HG03558 (cell line): ENCODE data around the gene USP3.

ENCODE experiments used
- ATAC-seq: cut with Tn5 transposase; IDR thresholded peaks from one replicate; pipeline ENCODE4 v1.9.1; 2021; ENCODE audit warnings: moderate number of reproducible peaks; ENCODE audit not compliant: unreplicated experiment; ENCODE audit errors: extremely low read depth

The USP3 gene

GRCh38 chr15:63504247-63504978 is at the start of gene USP3:
Gene USP3 (plus strand): TSS chr15:63504593. CDS start chr15:63504740, 147 bp downstream.
- no peak for ATAC-seq

- no peak for ATAC-seq
Observed at GRCh38 chr15:63456258-63456657, 48.1 kb upstream of the USP3 start.

- ATAC-seq, result no peak
Observed at GRCh38 chr15:63457379-63457778, 47.0 kb upstream of the USP3 start.

GRCh38 chr15:63458026-63458425 is 46.4 kb upstream of the USP3 start:
- ATAC-seq, result no peak

- no peak for ATAC-seq
Observed at GRCh38 chr15:63458794-63459395, 45.5 kb upstream of the USP3 start.

- ATAC-seq, result no peak
Observed at GRCh38 chr15:63460210-63461155, 43.9 kb upstream of the USP3 start.

GRCh38 chr15:63461230-63461985 is 43.0 kb upstream of the USP3 start:
- ATAC-seq, result no peak

GRCh38 chr15:63462088-63462487 is 42.3 kb upstream of the USP3 start:
- ATAC-seq, result no peak

GRCh38 chr15:63463036-63463435 is 41.4 kb upstream of the USP3 start:
- ATAC-seq, result no peak

DNA sequence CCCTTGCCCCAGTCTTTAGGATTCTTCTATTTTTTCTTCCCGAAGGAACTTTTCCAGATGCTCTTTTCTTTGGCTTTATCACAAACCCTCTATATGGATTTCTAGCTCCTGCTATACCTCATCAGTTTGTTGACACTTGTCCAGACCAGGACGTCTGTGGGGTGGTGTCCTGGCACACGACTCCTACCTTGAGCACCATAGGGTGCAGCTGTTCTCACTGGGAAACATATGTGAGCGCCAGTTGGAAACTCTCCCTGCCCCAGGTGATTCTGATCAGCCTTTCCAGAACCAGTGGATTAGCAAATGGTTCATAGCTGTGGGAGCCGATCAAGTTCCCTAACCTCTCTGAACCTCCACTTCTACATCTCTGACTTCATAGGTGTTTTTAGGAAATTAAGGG is 40.6 kb upstream of the USP3 start:
- no peak for ATAC-seq

DNA sequence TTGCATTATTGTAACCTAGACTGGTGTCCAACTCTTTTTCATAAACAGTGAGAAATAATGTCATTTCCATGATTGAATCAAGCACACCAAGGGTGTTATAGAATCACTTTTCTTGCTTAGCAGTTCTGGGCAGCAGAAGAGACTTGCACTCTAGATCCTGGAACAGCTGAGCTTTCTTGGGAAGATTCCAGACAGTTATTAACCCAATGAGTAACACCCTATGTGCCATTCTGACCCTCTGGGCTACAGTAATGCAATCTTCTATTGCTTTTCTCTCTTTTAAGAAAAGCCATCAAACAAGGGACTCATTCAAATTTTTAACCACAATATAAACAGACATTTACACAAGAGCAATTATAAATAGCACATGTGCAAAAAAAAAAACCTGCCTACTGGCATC is 39.3 kb upstream of the USP3 start:
- no peak for ATAC-seq

DNA sequence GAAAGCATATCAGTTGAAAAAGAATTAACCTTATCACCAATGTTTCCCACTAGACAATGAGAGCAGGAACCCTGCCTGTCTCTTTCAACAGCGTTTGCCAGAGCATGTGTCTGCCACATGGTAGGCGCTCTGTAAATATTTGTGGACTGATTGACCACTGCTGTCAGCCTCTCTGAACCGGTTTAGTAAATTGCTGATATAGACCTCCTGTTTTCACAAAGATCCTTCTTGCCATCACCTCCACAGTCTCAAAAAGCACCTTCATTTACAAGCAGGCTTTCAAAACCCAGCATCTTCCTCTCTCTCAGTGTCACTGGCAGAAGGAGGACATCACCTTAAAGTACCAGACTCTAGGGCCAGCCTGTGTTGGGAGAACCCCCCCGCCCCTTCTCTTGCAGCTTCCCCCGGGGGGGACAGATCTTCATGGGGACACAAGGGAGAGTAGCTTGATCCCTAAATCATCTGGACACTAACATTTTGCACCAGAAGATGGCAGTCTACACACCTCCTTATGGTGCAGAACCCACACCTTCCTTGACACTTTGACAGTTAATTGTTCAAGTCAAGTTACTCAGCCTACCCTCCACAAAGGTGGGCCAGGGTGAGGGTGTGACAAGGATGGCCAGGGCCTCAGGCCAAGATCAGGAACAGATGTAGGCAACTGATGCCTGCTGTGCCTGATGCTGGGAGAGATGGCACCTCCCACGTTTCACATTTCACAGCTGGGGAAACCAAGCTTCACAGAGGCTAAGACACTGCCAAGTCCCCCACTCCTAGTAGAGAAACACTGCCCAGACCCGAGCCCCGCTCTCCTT is 37.8 kb upstream of the USP3 start:
- no peak for ATAC-seq

- ATAC-seq, result no peak
Observed at GRCh38 chr15:63469190-63469589, 35.2 kb upstream of the USP3 start.

GRCh38 chr15:63469984-63470383 is 34.4 kb upstream of the USP3 start:
- ATAC-seq, result no peak

GRCh38 chr15:63473007-63473748 is 31.2 kb upstream of the USP3 start:
- no peak for ATAC-seq

DNA sequence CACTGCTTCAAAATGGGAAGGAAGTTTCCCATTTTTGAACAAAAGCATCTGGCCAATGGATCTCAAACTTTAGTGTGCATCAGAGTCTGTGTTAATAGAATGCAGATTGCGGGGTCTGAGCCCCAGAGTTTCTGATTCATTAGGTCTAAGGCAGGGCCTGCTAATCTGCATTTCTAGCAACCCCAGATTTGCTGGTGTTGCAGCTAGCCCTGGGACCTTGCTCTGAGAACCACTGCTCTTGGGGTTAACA is 30.7 kb upstream of the USP3 start:
- ATAC-seq, result no peak

GRCh38 chr15:63473999-63474809 is 30.2 kb upstream of the USP3 start:
- ATAC-seq, result peak; percentile 36

DNA sequence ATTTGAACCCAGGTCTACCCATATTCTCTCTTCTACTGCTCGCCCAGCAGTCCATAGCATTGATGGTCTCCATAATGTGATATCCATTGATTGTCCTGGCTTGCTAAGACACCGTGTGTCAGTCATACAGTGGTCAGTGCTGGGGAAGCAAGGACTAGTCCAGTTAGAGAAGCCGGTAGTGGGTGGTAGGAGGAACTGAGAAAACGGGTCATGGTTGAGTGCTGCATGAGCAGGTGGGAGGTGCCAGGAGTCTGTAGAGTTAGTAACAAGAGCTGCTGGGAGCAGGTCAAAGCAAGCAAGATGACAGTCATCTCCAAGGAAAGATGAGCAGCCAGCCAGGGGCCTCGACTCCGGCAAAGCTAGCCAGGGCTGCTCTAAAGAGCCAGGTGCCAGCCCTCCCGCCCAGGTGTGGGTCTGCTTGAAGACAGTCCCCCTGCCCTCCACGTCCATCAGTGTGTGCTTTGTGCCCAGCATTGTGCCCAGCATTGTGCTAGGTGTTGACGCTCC is 29.5 kb upstream of the USP3 start:
- ATAC-seq, result peak; percentile 25
